Measurements from ENCODE around the gene SEM1. TPM values are rescaled to one million over a fixed set of nuclear protein-coding genes. Genes with fewer than 3 reads are reported as not detected.
"Not testable (repeated sequence)": the region's sequence is repeated elsewhere in the genome, so short reads cannot be mapped to it uniquely, and the experiment has no call there.

The SEM1 gene
- polyA plus RNA-seq (2013, experiment 1 of 2; ENCODE audit: insufficient read length): 247 TPM
- polyA plus RNA-seq (2013, experiment 2 of 2; ENCODE audit: insufficient read length): 241 TPM

DNA sequence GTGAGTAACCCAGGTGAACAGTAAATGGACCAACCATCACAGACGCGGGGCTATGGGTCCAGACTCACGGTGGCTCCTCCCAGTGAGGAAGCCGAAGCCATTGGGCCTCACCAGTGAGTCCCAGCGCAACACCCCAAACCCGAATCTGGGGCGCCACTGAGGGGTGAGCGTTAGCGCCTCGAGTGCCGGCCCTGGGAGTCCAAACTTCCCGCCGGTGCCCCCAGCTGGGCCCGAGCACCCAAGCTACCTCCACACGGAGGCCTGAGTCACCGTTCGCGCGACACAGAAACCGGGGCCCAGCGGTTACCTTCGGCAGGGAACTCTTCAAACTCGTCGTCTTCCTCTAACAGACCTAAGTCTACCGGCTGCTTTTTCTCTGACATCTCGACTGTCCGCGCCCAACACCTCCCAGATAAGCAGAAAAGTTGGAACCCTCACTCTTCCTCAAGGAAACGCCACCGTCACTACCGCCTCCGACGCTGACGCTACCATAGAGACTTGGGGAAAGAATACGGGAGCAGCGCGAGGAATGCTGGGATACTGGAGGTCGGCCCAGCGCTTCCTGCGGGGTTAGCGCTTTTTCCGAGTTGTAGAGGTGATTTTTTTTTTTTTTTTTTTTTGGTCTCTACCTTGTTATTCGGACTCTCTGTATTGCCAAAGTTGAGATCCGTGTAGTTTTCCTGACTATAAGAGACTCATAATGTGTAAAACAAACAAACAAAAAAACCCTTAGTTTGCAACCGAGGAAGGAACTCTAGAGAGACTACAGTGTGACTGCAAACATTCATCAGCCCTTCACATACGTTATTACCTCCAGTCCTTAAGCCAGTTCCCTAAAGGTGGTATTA, at the start of gene SEM1:
Gene SEM1 (minus strand): TSS at position 466 of the 848 bp plus-strand sequence. CDS start 83 bp downstream, at position 383.
- peak; percentile 85 for DNase-seq

DNA sequence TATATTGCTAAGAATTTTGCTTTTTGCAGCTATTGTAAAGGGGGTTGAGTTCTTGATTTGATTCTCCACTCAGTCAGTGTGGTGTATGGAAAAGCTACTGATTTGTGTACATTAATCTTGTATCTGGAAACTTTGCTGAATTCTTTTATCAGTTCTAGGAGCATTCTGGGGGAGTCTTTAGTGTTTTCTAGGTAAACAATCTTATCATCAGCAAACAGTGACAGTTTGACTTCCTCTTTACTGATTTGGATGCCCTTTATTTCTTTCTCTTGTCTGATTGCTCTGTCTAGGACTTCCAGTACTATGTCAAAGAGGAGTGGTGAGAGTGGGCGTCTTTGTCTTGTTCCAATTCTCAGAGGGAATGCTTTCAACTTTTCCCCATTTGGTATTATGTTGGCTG, 48.2 kb upstream of the SEM1 start:
- DNase-seq: not testable (repeated sequence)

DNA sequence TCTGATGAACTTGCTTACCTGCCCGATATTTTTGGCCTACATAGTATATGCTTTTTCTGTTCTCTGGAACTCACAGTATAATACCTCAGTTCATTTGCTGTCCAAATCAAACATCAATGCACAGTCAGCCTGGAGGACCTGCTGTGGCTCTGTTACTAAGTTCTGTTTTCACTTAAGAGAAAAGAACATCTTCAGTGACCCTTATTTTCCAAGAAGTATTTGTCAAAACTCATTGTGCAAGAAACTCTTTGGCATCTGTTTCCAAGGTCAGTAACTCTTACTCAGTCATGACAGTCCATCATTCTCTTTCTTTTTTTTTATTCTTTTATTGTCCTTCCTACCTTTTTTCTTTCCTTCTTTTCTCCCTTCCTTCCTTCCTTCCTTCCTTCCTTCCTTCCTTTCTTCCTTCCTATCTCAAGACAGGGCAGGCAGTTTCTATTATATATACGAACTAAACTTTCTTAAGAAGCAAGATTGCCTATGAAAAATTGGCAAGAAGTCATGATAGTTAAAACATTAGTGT, 37.8 kb upstream of the SEM1 start:
- no peak for DNase-seq

DNA sequence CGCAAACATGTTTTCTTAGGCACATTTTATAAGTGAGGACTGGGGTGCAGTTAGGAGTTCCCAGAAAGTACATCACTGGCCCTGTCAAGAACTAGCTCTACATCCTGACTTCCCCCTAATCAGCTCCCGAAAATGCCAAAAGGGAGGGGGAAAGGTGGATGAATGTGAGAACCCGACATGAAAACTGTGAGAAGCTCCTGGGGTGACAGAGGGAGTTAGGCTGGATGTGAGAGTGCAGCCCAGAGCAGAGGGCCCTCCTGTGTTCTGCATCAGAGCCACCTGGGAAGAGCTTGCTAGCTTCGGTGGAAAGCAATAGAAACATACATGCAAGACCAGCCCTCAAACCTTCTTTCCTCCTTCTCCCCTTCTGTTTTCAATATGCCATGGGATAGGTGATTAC, 30.5 kb upstream of the SEM1 start:
- no peak for DNase-seq

DNA sequence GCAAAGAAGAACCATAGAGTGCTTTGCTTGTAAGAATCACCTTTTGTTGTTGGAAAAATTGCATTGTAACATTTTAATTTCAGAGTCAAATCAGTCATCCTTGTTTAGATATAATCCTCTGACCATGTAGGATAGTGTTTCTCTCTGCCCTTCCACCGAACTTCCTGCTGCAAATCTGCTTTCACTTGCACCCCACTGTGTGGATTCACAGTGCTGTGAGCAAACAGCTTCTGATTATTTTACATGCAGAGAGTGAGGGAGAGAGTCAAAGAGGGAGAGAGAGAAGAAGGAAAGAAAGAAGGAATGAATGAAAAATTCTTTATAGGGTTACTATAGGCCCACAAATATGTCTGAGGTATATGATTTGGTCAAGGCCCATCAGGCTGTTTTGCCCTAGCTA, 30.0 kb upstream of the SEM1 start:
- DNase-seq: no peak

DNA sequence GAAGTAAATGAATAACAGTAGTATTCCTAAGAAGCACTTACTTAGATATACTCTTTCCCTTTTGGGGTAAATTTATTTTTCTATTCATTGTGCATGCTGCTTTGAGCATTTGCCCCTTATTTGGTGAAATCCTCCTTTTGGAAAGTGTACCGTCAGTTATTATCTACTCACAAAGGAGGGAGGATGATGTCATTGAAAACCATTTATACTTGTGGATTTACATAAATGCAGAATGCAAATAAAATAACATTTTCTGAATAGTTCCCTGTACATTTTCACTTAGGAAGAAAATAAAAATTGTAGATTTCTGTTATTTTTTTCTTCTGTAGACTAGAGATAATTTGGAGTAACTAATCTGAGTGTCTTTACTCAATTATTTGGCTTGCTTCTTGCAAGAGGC, 29.5 kb upstream of the SEM1 start:
- DNase-seq: no peak

DNA sequence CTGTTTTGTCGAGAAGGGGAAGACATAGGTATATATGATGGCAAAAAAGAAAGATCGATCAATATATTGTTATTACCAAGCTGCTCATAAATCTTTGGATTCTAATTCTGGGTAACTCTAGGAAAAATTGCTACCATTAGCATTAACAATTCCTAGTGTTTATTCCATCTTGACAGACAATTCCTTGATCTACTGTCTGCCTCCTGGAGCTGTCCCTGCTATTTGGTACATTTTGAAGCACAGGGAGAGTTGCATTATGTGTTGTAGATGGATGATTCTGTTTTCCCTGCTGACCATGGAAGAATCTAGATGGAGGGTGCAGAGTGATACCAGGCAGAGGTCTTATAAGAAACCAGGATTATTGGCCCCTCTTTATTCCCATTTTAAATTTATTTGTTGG, 29.1 kb upstream of the SEM1 start:
- DNase-seq: no peak

DNA sequence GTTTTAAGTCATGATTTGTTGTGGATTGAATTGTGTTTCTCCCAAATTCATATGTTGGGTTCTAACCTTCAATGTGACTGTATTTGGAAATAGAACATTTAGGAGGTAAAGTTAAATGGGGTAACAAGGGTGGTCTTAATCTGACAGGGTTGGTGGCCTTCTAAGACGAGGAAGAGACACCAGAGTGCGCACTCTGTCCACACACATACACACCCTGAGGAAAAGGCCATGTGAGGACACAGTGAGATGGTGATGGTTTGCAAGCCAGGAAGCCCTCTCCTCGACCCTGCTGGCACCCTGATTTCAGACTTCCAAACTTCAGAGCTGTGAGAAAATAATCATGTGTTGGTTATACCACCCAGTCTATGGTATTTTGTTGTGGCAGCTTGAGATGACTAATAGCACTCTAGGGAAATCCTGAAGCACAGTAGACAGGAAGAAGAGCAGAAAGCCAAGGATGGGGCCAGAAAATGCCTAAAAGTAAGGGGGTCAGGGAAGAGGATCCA, 28.0 kb upstream of the SEM1 start:
- no peak for DNase-seq

DNA sequence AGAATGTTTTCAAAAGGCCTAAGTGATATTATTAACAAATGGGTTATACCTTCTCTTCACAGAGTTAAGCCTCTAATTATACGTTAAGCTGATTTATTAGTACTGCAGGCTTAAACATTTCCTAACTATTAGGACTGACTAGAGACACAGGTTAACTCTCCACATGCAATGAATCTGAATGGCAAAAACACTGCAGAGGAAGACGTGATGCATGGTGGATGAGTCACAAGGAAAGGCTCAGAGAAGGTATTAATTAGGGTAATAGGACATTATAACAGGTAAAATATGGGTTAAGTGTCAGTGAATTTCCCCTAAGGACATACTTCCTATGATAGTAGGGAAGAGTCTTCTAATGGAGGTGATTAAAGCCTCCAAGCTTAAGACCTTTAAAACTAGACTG, 24.7 kb upstream of the SEM1 start:
- no peak for DNase-seq

DNA sequence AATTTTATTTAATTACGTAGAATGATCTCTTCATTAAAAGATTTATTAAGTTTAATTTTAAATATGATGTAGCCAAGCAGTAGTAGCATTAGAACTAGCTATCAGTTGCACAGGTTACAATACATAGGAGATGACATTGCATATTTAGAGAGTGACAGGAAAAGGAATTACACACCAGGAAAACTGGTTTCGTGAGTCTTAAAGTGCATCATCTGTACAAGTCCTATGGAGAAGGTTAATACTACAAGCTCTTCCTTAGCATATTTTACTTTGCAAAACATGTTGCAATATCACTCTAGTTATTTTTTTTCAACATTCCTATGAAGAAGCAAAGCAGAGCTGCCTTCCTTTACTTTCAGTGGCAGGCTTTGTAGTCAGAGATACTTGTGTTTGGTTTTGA, 20.2 kb upstream of the SEM1 start:
- no peak for DNase-seq

DNA sequence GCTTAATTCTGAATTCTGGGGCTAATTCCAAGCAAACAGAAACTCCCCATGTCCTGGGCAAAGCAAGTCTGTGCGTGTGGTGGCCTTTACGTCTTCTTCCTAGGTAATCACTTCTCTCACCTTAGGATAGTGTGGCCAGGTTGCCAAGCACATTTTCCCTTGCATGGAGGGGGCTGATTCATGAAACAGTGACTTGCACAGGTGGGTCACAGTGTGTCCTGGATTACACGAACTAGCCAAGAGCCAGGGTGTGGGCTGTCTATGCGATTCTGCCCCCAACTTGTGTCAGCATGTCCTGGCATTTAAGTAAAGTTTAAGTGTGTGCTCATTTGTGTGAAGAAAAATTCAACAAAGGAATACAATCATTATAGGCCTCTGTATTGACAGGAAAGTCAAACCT, 18.5 kb upstream of the SEM1 start:
- DNase-seq: no peak

DNA sequence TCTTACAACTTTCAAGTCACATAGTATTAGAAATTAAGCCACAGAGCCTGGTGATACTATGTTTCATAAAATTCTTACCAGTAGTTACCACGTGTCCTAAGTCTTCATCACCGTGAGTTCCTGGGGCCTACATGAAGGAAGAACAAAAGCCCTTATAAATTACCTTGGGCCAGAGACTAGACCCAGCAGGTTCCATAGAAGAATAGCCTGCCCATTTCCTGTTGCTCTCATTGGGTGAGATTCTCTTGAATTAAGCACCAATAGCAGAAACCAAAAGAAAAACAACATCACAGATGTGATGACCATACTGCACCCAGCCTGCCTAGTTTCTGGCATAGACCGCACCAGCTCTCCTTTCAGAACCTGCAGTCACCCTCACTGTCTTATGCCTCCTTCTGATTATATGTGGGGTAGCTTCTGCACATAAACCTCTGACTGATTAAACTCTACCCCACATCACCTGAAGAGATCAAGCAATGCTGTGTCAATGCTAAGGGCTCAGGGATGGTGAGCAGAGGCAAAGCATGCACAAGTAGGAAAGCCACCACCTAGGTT, 18.0 kb upstream of the SEM1 start:
- DNase-seq: no peak

DNA sequence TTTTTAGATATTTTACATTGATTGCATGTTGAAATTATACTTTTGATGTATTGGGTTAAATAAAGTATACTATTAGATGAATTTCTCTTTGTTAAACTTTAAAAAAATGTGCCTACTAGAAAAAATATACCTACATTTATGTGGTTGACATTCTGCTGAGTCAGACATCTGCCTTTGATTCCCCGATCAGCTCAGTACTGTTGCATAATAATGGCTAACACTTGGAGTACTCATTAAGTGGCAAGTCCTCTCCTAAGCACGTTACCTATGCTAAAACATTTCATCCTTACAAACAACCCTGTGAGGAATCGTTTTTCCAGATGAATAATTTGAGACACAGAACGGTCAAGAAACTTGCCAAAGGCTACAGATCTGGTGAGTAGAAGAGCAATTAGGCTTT, 14.0 kb upstream of the SEM1 start:
- peak; percentile 11 for DNase-seq

DNA sequence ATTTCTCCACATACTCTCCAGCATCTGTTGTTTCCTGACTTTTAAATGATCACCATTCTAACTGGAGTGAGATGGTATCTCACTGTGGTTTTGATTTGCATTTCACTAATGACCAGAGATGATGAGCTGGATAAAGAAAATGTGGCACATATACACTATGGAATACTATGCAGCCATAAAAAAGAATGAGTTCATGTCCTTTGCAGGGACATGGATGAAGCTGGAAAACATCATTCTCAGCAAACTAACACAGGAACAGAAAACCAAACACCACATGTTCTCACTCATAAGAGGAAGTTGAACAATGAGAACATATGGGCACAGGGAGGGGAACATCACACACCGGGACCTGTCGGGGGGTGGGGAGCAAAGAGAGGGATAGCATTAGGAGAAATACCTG, 13.3 kb upstream of the SEM1 start:
- DNase-seq: not testable (repeated sequence)

DNA sequence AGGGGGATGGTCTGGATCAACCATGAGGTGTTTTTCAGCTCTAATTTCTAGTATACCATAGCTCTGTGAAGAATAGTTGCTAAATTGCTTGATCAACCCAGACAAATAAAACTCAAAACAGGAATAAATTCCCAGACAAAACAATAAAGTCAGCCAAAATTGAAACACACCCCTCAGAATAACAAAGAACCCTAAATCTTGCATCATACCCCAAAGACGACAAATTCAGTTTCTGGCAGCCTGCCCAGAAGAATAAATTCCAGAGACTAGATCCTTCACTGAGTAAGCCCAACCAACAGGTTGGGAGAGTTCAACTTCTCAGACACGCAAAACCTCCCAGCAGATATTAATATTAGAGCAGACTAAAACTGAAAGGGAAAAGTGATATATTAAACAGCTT, 11.2 kb upstream of the SEM1 start:
- DNase-seq: peak; percentile 21

DNA sequence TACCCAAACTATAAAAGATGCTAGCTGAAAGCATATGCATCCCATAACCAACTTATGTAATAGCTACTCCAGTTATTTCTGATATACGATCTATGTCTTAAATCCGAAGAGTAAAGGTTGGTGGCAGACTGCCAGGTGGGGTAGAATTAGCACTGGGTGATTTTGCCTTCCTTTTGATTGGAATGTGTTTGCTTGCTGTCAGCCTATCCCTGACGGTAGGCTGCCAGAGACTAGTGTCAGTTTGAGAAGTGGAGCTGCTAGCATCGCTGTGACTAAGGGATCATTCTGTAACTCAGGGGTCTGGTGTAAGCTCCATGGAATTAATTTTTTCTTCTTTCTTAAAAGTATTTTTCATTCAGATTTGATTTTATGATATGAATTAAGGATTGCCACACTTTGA, 9.5 kb upstream of the SEM1 start:
- no peak for DNase-seq

DNA sequence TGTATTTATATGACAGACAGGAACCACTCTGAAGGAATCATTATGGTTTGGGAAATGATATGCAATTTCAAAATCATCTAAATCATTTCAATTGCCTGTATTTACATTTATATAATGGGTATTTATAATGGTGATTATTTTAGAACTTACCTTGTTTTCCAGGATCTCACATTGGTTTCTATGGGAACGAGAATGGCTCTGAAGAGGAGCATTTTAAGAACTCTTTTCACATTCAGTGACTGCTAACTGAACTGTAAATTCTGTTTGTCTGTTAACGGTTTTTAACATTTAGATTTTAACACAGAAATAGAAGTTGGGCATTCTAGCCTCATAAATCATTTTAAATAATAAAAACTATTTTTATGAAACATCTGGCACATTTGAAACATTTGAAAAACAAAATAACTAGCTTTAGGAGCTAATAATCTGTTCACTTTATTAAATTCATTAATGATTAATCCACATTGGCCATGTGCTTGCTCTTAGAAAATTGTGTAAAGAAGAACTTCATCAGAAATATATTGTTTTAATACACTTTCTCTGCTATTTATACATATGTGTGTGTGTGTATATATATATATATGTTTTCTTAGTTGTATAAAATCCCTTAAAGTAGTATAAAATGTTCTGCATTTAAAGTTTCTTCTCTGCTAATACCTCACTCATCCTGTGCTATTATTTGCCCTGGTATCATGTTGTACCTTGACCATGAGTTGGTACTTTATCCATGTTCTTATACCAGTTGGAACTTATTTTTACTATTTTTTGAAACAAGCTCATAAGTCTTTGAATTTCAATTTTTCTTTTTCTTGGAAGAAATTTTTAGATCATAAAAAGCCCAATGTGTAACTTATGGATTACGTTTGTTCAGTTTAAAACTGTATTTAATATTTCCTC, 8.7 kb upstream of the SEM1 start:
- no peak for DNase-seq

DNA sequence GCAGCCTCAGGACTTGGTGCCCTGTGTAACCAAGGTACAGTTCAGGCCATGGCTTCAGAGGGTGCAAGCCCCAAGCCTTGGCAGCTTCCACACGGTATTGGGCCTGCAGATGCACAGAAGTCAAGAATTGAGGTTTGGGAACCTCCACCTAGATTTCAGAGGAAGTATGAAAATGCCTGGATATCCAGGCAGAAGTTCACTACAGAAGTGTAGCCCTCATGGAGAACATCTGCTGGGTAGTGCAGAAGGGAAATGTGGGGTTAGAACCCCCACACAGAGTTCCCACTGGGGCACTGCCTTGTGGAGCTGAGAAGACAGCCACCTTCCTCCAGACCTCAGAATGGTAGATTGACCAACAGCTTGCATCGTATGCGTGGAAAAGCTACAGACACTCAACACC, 3.4 kb upstream of the SEM1 start:
- DNase-seq: no peak

DNA sequence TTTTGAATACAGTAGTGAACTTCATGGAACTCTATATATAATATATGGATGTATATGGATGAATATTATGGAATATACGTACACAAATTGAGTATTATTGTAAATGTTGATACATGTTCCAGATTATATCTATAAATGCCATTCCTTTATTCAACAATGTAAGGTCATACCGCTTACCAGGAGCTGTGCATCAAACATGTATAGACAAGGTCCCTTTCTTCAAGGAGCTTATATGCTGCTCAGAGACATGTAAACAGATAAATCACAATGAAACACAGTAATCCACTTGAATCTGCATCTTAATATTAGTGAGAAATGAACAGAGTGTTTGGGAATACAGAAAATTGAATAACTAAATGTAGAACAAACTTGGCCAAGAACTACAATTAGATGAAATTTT, 898 bp upstream of the SEM1 start:
- no peak for DNase-seq

DNA sequence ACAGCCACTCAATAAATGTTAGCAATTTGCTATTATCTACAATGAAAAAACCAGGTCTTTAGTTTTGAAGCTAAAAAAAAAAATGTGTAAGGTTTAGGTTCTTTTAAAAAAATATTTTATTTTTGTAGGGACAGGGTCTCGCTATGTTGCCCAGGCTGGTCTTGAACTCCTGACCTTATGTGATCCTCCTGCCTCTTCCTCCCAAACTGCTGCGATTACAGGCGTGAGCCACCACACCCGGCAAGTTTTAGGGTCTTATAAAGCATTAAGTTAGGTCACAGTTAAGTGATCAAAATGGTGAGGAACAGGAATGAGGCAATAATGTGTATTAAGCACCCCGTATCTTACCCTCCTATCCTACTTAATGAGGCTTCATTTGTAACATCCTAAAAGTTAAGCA, 774 bp downstream of the SEM1 start:
- DNase-seq: no peak

DNA sequence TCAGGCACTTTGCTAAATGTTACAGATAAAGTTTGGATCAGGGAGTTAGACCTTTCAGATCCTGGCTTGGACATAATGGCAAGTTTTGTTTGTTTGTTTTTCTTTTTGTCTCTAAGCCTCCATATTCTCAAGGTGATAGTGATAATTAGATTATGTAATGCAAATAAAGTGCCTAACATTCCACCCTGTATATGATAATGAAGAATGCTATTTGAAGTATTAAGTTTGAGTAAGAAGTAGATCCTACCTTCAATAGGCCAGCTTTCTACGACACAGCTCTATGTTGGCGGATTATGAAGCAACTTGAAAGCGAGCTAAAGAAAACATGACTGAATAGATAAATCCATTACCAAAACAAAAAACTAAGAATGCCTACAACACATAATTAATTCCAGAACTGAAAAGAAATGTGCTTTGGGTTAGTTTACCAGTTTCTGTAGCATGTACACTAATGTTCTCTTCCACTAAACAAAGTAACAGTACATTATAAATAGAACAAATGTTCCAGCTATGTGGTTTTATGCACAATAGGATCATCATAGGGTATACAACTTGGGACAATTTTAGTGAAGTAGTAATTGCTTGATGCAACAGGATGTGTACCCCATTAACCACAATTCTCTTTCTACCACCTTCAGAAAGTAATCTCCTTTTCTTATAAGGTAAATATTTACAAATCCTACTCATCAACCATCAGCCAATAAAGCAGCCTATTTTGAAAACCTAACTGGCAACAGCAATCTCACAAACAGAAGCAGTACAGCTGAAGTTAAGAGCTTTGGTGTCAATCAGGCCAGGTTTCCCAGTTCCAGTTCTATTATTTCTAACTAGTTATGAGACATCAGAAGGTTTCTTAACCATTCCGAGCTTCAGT, 1.5 kb downstream of the SEM1 start:
- DNase-seq: no peak

DNA sequence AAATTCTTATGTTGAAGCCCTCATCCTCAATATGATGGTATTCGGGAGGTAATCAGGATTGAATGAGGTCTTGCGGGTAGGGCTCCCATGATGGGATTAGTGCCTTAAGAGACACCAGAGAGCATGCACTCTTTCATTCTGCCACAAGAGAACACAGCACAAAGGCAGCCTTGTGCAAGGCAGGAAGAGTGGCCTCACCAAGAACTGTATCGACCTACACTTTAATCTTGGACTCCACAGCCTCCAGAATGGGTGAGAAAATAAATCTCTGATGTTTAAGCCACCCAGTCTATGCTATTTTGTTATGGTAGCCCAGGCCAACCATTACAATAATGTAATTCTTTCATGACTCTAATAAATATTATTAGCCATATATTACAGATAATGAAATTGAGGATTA, 8.4 kb downstream of the SEM1 start:
- DNase-seq: no peak

All from fibroblast of skin of abdomen (primary cell).